HCT116 (cell line): ENCODE data around the gene WNK1. TPM values are rescaled to one million over a fixed set of nuclear protein-coding genes. Genes with fewer than 3 reads are reported as not detected.

Experiments used
- ATAC-seq: fragments of 200-7000 bp; cut with Tn5 transposase; 2 replicates; pipeline ENCODE4 v1.9.1; 2020; ENCODE audit warnings: mild to moderate bottlenecking, moderate library complexity
- BruUV-seq: library from RNA; stranded (reverse); fragments of 400-500 nt; replicated peaks from 2 replicates; lab custom pipeline; 2021; lab: Mats Ljungman, UMichigan
- CTCF ChIA-PET: fragments of 300-600 bp; sonication (Branson Sonifier 250); formaldehyde crosslinking; loops from one replicate; lab custom pipeline; 2021; ENCODE audit warnings: antibody characterized with exemption; lab: Charles Lee
- POLR2A ChIA-PET: fragments of 300-600, 350-600 bp; sonication (Branson Sonifier 250); formaldehyde crosslinking; loops from one replicate; lab custom pipeline; 2021; ENCODE audit warnings: antibody characterized with exemption; lab: Charles Lee
- RAD21 ChIA-PET, 2 experiments: fragments of 300-600 bp; sonication (Branson Sonifier 250); formaldehyde crosslinking; loops; one replicate each; lab custom pipeline; 2023; ENCODE audit warnings: low total read pairs in 2 of 2; ENCODE audit not compliant: uncharacterized antibody in 2 of 2, unreplicated experiment in 2 of 2, low non-redundant PET in 1 of 2; lab: Charles Lee
- DNase-seq: peaks from one replicate; pipeline ENCODE4 v3.0.0-alpha.2; 2010; ENCODE audit warnings: low read depth, low spot score
- H2AFZ ChIP-seq: fragments of 200-600 bp; shearing (Covaris generic), sonication (generic); 2 replicates; pipeline ENCODE4 v1.6.1; 2017; ENCODE audit warnings: low read depth, mixed run types, mixed read lengths, antibody characterized with exemption, low read length; ENCODE audit not compliant: poor library complexity, severe bottlenecking
- H3K27ac ChIP-seq: 2 replicates; pipeline ENCODE4 v1.5.1; 2012; ENCODE audit warnings: low read depth, low read length
- H3K27me3 ChIP-seq: fragments of 200-600 bp; sonication (generic); 2 replicates; pipeline ENCODE4 v1.6.1; 2016; ENCODE audit warnings: mixed run types, low read length, mixed read lengths; ENCODE audit not compliant: insufficient read depth
- H3K36me3 ChIP-seq, 2 experiments: fragments of 200-500 bp in 1 of 2; fragments of 200-600 bp in 1 of 2; sonication (Bioruptor generic) in 1 of 2; sonication (generic) in 1 of 2; 2 replicates each; pipeline versions ENCODE4 v1.5.1 to v1.6.1; 2014 to 2016; ENCODE audit warnings: low read length in 2 of 2, inconsistent platforms in 1 of 2, mixed read lengths in 1 of 2, mixed run types in 1 of 2; ENCODE audit not compliant: insufficient read depth in 2 of 2, control insufficient read depth in 1 of 2
- H3K4me1 ChIP-seq, 2 experiments: fragments of 200-600 bp in 1 of 2; sonication (generic) in 1 of 2; 2 replicates each; pipeline versions ENCODE4 v1.5.1 to v1.6.1; 2012 to 2017; ENCODE audit warnings: low read length in 2 of 2, inconsistent platforms in 1 of 2, mild to moderate bottlenecking in 1 of 2, mixed read lengths in 1 of 2, mixed run types in 1 of 2, moderate library complexity in 1 of 2; ENCODE audit not compliant: insufficient read depth in 2 of 2, control insufficient read depth in 1 of 2
- H3K4me2 ChIP-seq: fragments of 200-600 bp; sonication (generic); 2 replicates; pipeline ENCODE4 v1.6.1; 2017; ENCODE audit warnings: mixed run types, low read length, mixed read lengths
- H3K4me3 ChIP-seq, 2 experiments: fragments of 200-600 bp in 1 of 2; sonication (generic) in 1 of 2; replicated peaks in 1 of 2; 2 replicates each; pipeline ENCODE4 v1.5.1; 2011 to 2016; ENCODE audit warnings: low read length in 2 of 2, control low read depth in 1 of 2, low read depth in 1 of 2, mild to moderate bottlenecking in 1 of 2, mixed read lengths in 1 of 2, mixed run types in 1 of 2
- H3K79me2 ChIP-seq: fragments of 200-600 bp; sonication (generic); 2 replicates; pipeline ENCODE4 v1.6.1; 2017; ENCODE audit warnings: mild to moderate bottlenecking, mixed run types, low read length, moderate library complexity, mixed read lengths; ENCODE audit not compliant: insufficient read depth
- H3K9ac ChIP-seq: fragments of 200-600 bp; sonication (generic); 2 replicates; pipeline ENCODE4 v1.6.1; 2016; ENCODE audit warnings: low read length, mixed read lengths
- H3K9me2 ChIP-seq: fragments of 200-600 bp; sonication (generic), shearing (Covaris generic); 2 replicates; pipeline ENCODE4 v1.6.1; 2017; ENCODE audit warnings: mixed run types, mild to moderate bottlenecking, moderate library complexity; ENCODE audit not compliant: insufficient read depth
- H3K9me3 ChIP-seq, 2 experiments: fragments of 200-500 bp in 1 of 2; fragments of 200-600 bp in 1 of 2; sonication (Bioruptor generic) in 1 of 2; sonication (generic) in 1 of 2; 2 replicates each; pipeline ENCODE4 v1.6.1; 2014 to 2017; ENCODE audit warnings: low read length in 2 of 2, mixed read lengths in 2 of 2, inconsistent platforms in 1 of 2, low read depth in 1 of 2, mild to moderate bottlenecking in 1 of 2, mixed run types in 1 of 2, moderate library complexity in 1 of 2; ENCODE audit not compliant: control insufficient read depth in 1 of 2, insufficient read depth in 1 of 2
- H4K20me1 ChIP-seq: fragments of 200-600 bp; sonication (generic), shearing (Covaris generic); 2 replicates; pipeline ENCODE4 v1.6.1; 2017; ENCODE audit warnings: mixed run types, mild to moderate bottlenecking, moderate library complexity; ENCODE audit not compliant: insufficient read depth
- CBX3 ChIP-seq: IDR thresholded peaks from 2 replicates; pipeline ENCODE4 v1.6.1; 2012; ENCODE audit warnings: low read depth
- CEBPB ChIP-seq: IDR thresholded peaks from 2 replicates; pipeline ENCODE4 v1.6.1; 2012; ENCODE audit warnings: low read depth
- CTCF ChIP-seq, 3 experiments: fragments of 200-600 bp in 1 of 3; sonication (generic) in 1 of 3; IDR thresholded peaks in 2 of 3; conservative IDR thresholded peaks in 1 of 3; 2 replicates each; pipeline ENCODE4 v1.5.1; 2012 to 2017; ENCODE audit warnings: low read depth in 2 of 3, low read length in 2 of 3, antibody characterized with exemption in 1 of 3, borderline replicate concordance in 1 of 3, control low read depth in 1 of 3, mild to moderate bottlenecking in 1 of 3, mixed read lengths in 1 of 3, mixed run types in 1 of 3, moderate library complexity in 1 of 3; ENCODE audit not compliant: insufficient read depth in 1 of 3
- EGR1 ChIP-seq: IDR thresholded peaks from 2 replicates; pipeline ENCODE4 v1.6.1; 2012; ENCODE audit warnings: low read depth
- ELF1 ChIP-seq: IDR thresholded peaks from 2 replicates; pipeline ENCODE4 v1.6.1; 2012; ENCODE audit warnings: low read depth, borderline replicate concordance
- EZH2 ChIP-seq: fragments of 200-600 bp; sonication (generic); IDR thresholded peaks from 2 replicates; pipeline ENCODE4 v1.6.1; 2017; ENCODE audit warnings: antibody characterized with exemption, mixed run types
- EZH2phosphoT487 ChIP-seq: fragments of 200-600 bp; IDR thresholded peaks from 2 replicates; pipeline ENCODE4 v1.6.1; 2018; ENCODE audit warnings: antibody characterized with exemption, borderline replicate concordance
- JUND ChIP-seq: IDR thresholded peaks from 2 replicates; pipeline ENCODE4 v1.6.1; 2012
- MAX ChIP-seq: IDR thresholded peaks from 2 replicates; pipeline ENCODE4 v1.6.1; 2012
- POLR2A ChIP-seq: IDR thresholded peaks from 2 replicates; pipeline ENCODE4 v1.7.0; 2011; ENCODE audit warnings: borderline replicate concordance; ENCODE audit not compliant: insufficient read depth, insufficient read length; ENCODE audit errors: extremely low read depth
- POLR2AphosphoS5 ChIP-seq: IDR thresholded peaks from 2 replicates; pipeline ENCODE4 v1.6.1; 2011; ENCODE audit warnings: mild to moderate bottlenecking, low read depth, low read length, moderate library complexity
- RAD21 ChIP-seq: IDR thresholded peaks from 2 replicates; pipeline ENCODE4 v1.6.1; 2012; ENCODE audit warnings: low read depth, mild to moderate bottlenecking
- SIN3A ChIP-seq: IDR thresholded peaks from 2 replicates; pipeline ENCODE4 v1.6.1; 2012; ENCODE audit warnings: low read depth
- SP1 ChIP-seq: IDR thresholded peaks from 2 replicates; pipeline ENCODE4 v1.6.1; 2012; ENCODE audit warnings: low read depth
- SRF ChIP-seq: IDR thresholded peaks from 2 replicates; pipeline ENCODE4 v1.6.1; 2012; ENCODE audit warnings: low read depth
- TCF7L2 ChIP-seq: IDR thresholded peaks from 2 replicates; pipeline ENCODE4 v1.7.0; 2011; ENCODE audit warnings: borderline replicate concordance, inconsistent platforms; ENCODE audit not compliant: insufficient read depth, insufficient read length; ENCODE audit errors: extremely low read depth
- YY1 ChIP-seq: IDR thresholded peaks from 2 replicates; pipeline ENCODE4 v1.6.1; 2011; ENCODE audit warnings: low read length, low read depth, moderate library complexity, mild to moderate bottlenecking; ENCODE audit not compliant: insufficient replicate concordance; ENCODE audit errors: extremely low read depth
- ZBTB33 ChIP-seq: IDR thresholded peaks from 2 replicates; pipeline ENCODE4 v1.6.1; 2011; ENCODE audit warnings: mild to moderate bottlenecking, low read length, moderate library complexity; ENCODE audit not compliant: insufficient replicate concordance; ENCODE audit errors: extremely low read depth
- ZFX ChIP-seq: fragments of 450-650 bp; IDR thresholded peaks from 2 replicates; pipeline ENCODE4 v1.6.1; 2017
- ZNF274 ChIP-seq: fragments of 200-500 bp; sonication (Bioruptor generic); IDR thresholded peaks from 2 replicates; pipeline ENCODE4 v1.6.1; 2014; ENCODE audit warnings: mild to moderate bottlenecking, low read depth, low read length, inconsistent platforms
- intact Hi-C: fragments of 100-400 bp; cut with micrococcal nuclease; formaldehyde crosslinking; loops from 2 replicates; pipeline ENCODE4 v1.10.0; 2022
- total RNA-seq: library from RNA; stranded (reverse); gene quantifications from one replicate; pipeline ENCODE4 v1.2.1, GENCODE V29; 2021; ENCODE audit not compliant: unreplicated experiment

The WNK1 gene
- total RNA-seq, 1 experiment from 2014 or later: 81.0 TPM

- Histone ChIP-seq H3K9me3 (no peaks in the 10 kb centered on the region), H3K9me2 (no peaks in the 10 kb centered on the region), H3K4me3 (no peak overlapping the region), H3K9ac (no peak overlapping the region), H3K36me3 (peaks cover 47 to 63% of the 10 kb centered on the region in 2 experiments), H3K27me3 (no peaks in the 10 kb centered on the region), H3K4me2 (no peak overlapping the region), H4K20me1 (no peaks in the 10 kb centered on the region), H3K79me2 (no peaks in the 10 kb centered on the region), H3K4me1 (no peaks in the 10 kb centered on the region), H2AFZ (no peak overlapping the region), H3K27ac (no peak overlapping the region)
- no TSS peak for BruUV-seq
- POLR2A ChIA-PET: no interaction called here
- RAD21 ChIA-PET: no interaction called here
- TF ChIP-seq SIN3A: no peak
- no peak for TF ChIP-seq SRF
- TF ChIP-seq TCF7L2: no peak
- TF ChIP-seq ZNF274: no peak
- no peak for TF ChIP-seq JUND
- TF ChIP-seq ZFX: no peak
- TF ChIP-seq SP1: no peak
- no peak for TF ChIP-seq EZH2
- TF ChIP-seq POLR2A: no peak
- no peak for TF ChIP-seq POLR2AphosphoS5
- no peak for TF ChIP-seq CBX3
- no peak for TF ChIP-seq ELF1
- no peak for TF ChIP-seq RAD21
- TF ChIP-seq EGR1: no peak
- TF ChIP-seq ZBTB33: no peak
- no peak for TF ChIP-seq YY1
- no peak for TF ChIP-seq MAX
- TF ChIP-seq CEBPB: no peak
- TF ChIP-seq CTCF (IDR thresholded peaks at IDR 0.05 in 2 of 3, conservative IDR thresholded peaks at IDR 0.05 in 1 of 3; ENCODE audit: borderline replicate concordance in 1 of 3, insufficient read depth in 1 of 3, low read depth in 2 of 3, low read length in 2 of 3): no peak
- no peak for TF ChIP-seq EZH2phosphoT487
- intact Hi-C loops: no loop called here
- CTCF ChIA-PET: no interaction called here
- ATAC-seq (no peak), DNase-seq (no peak)
Measured at GRCh38 chr12:906062-906585, 153.7 kb downstream of the WNK1 start.
